ENCODE data around the gene STON2.

Gene STON2

DNA sequence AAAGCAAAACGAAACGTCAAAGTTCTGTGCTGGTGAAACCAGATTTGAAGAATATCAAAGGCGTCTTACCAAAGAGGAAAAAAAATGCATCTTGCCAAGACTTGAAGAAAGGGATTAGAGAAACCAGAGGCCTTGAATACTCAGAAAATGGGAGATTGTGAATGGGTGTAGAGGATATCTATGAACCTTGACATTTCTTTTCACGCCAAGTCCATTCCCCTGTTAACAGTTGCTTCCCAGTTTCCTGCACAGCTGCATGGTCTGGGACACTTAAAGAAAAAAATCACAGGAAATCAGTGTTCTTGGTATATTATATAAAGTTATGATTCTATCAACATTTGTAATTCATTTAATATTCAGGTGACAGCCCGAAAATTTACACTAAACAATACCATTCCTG, 178.0 kb downstream of the STON2 start:
- in situ Hi-C loops (cut with HindIII; ENCODE audit: low sequenced_read_pairs) = no loop called here
- TF ChIP-seq, protein P1, sequence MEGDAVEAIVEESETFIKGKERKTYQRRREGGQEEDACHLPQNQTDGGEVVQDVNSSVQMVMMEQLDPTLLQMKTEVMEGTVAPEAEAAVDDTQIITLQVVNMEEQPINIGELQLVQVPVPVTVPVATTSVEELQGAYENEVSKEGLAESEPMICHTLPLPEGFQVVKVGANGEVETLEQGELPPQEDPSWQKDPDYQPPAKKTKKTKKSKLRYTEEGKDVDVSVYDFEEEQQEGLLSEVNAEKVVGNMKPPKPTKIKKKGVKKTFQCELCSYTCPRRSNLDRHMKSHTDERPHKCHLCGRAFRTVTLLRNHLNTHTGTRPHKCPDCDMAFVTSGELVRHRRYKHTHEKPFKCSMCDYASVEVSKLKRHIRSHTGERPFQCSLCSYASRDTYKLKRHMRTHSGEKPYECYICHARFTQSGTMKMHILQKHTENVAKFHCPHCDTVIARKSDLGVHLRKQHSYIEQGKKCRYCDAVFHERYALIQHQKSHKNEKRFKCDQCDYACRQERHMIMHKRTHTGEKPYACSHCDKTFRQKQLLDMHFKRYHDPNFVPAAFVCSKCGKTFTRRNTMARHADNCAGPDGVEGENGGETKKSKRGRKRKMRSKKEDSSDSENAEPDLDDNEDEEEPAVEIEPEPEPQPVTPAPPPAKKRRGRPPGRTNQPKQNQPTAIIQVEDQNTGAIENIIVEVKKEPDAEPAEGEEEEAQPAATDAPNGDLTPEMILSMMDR (IDR thresholded peaks at IDR 0.05; ENCODE audit: low read depth, low read length) = no peak
- DNase-seq (ENCODE audit: low read depth, low spot score) = no peak
- H3K4me3 ChIP-seq (ENCODE audit: low read depth, low read length) = no peak overlapping the region

DNA sequence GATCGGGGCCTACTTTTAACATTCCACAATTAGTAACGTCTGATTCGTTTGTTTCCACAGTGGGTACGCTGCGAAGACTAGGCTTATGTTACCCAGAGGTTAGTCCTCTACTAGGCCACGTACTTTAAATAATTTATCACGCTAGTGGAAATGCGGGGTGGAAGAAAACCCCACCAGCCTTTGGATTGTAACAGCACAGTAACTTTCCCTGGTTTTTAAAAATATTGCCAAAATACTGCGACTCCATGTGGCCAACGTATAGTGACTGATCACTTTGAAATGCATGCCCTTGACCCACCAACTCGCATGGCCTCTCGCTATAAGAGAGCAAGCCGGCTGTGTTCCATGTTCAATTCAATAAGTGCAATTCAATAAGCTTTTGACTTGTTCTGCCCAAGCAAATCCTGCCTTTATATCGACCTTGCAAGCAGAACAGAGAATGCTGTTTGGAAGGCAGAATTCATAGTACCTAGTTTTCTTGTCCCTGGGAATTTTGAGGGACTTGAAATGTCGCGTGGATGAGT, 178.5 kb downstream of the STON2 start:
- H3K4me3 ChIP-seq (ENCODE audit: low read depth, low read length) = peak overlapping the region; percentile 69
- TF ChIP-seq, protein P1 (IDR thresholded peaks at IDR 0.05; ENCODE audit: low read depth, low read length) = no peak
- DNase-seq (ENCODE audit: low read depth, low spot score) = no peak
- in situ Hi-C loops (cut with HindIII; ENCODE audit: low sequenced_read_pairs) = no loop called here

DNA sequence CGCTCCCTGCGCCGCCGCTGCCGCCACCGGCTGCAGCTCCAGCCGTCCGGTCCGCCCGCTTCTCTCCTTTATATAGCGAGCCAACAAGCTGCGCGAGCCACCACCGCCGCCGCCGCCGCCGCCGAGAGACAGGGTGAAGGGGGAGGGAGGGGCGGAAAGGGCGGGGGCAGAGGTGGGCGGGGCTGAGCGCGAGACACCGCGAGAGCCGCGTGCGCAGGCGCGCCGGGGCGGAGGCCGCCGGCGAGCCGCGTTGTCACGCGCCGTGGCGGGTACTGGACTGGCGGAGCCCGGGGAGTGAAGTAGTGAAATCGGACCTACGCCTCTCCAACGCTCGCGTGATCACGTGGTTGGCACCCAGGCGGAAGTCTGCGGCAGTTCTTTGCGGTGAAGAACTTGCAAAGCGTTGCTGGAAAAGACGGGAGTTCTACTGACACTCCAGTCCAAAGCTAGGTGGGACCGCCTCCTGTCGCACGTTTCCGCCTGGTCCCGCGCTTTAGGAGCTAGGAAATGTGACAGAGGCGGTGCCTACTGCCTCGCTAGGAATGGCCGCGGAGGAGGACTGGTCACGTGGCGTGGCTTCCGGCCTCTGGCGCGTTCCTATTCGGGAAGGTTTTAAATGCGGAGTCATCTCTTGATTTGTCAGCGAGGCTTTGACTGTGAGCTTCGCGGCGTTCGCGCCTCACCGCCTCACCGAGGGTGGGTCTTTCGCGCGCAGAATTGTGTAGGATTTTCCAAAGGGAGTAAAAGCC, 179.1 kb downstream of the STON2 start, which contains the start of gene GTF2A1:
TSS of gene GTF2A1 (minus strand) at position 130 of the 749 bp plus-strand sequence. CDS start 441 bp downstream, outside the sequence.
- peak within 1 kb of the TSS; percentile 98 for H3K4me3 ChIP-seq (ENCODE audit: low read depth, low read length)
- TF ChIP-seq, protein P1 (IDR thresholded peaks at IDR 0.05; ENCODE audit: low read depth, low read length) = no peak
- in situ Hi-C loops (cut with HindIII; ENCODE audit: low sequenced_read_pairs) = no loop called here
- peak; percentile 98 for DNase-seq (ENCODE audit: low read depth, low spot score)

DNA sequence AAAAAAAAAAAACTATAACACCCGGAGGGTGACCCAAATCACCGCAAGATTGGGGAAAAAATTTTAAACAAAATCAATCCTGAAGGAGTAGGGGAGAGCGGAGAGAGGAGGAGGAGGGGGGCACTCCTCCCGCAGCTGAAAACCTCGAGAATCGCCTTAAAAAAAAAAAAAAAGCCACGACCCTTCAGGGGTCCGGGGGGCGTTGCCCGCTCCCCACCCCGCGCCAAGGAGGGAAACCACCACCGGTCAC, 179.6 kb downstream of the STON2 start:
- in situ Hi-C loops (cut with HindIII; ENCODE audit: low sequenced_read_pairs) = no loop called here
- H3K4me3 ChIP-seq (ENCODE audit: low read depth, low read length) = peak overlapping the region; percentile 83
- TF ChIP-seq, protein P1 (IDR thresholded peaks at IDR 0.05; ENCODE audit: low read depth, low read length) = no peak
- DNase-seq (ENCODE audit: low read depth, low spot score) = no peak

DNA sequence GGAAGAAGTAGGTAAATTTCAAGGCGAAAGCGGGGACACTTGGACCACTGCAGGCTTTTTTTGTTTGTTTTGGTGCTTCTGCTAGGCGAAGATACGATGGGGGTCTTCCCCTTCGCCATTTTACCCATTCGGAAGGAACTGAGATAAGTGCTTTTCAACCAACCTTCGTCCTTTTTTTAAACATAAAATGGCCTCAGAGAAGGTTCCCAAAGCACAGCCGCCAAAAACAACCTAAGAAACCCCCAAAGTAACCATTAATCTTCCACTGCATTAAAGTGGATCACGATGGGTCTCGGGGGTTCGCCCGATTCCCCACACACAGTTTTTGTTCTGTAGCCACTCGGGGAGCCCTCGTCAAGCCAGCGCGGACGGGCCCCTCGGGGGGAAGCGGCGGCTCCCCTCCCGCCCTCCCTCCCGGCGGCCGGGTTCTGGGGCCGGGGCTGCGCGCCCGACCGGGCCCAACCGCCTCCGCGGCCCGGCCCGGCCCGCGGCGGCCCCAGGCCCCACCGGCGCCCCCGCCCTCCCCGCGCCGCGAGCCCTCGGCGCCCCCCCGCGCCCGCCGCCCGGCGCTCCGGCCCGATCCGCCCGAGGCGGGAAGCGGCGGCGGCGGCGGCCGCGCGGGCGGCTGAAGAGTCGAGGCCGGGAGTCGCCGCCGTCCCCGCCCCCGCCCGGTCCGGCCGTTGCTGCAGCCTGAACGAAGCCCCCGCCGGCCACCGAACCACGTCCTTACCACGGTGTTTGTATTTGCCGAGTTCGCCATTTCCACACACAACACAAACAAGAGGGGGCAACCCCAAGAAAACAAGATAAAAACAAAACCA, 180.2 kb downstream of the STON2 start:
- TF ChIP-seq, protein P1 (IDR thresholded peaks at IDR 0.05; ENCODE audit: low read depth, low read length) = no peak
- no peak for DNase-seq (ENCODE audit: low read depth, low spot score)
- peak overlapping the region; percentile 98 for H3K4me3 ChIP-seq (ENCODE audit: low read depth, low read length)
- in situ Hi-C loops (cut with HindIII; ENCODE audit: low sequenced_read_pairs) = no loop called here

DNA sequence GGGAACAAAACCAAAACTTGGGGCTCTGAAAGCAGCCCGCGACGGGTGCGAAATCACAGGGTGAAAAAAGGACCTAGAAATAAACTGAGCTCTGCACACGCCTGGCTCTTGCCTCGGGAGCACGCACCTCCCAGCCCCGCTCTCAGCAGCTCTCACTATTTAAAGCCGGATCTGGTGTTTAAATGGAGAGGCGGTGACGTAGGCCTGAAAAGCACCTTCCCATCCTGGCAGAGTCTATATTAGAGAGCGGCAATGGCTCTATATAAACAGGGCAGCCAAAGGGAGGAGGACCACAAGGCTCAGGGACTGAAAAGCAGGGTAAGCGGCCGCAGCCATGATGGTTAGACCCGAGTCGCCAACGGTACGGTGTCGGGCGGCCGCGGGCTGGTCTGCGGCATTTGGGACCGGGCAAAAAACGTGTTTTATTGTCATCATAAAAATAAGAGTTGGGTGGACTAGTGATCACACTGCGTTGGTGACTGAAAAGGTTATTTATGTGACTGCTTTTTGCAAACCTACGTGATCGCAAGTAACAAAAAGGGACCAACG, 180.8 kb downstream of the STON2 start:
- peak; percentile 98 for DNase-seq (ENCODE audit: low read depth, low spot score)
- in situ Hi-C loops (cut with HindIII; ENCODE audit: low sequenced_read_pairs) = no loop called here
- TF ChIP-seq, protein P1 (IDR thresholded peaks at IDR 0.05; ENCODE audit: low read depth, low read length) = no peak
- peak overlapping the region; percentile 98 for H3K4me3 ChIP-seq (ENCODE audit: low read depth, low read length)

All from astrocyte of the spinal cord (primary cell).